ENCODE results near the gene TECR.

The TECR gene

GRCh38 chr19:14555918-14556661, 26.7 kb downstream of the TECR start:
- Histone ChIP-seq H3K9ac (ENCODE audit: low read length) (no peak overlapping the region), H3K36me3 (ENCODE audit: control insufficient read depth, insufficient read depth, low read length) (peaks cover 3% of the 10 kb centered on the region; the same call in 1 of the 2 replicates), H3K27ac (ENCODE audit: low read depth, low read length) (no peak overlapping the region), H3K4me1 (ENCODE audit: control insufficient read depth, insufficient read depth, low read length) (peaks cover 35% of the 10 kb centered on the region), H3K9me3 (ENCODE audit: control insufficient read depth, insufficient read depth, low read depth, low read length) (no peaks in the 10 kb centered on the region), H3K4me3 (ENCODE audit: low read depth, low read length) (no peak overlapping the region), H3K27me3 (ENCODE audit: control insufficient read depth, insufficient read depth, low read length) (no peaks in the 10 kb centered on the region)

GRCh38 chr19:14556662-14557188, 27.3 kb downstream of the TECR start:
- Histone ChIP-seq H3K27me3 (ENCODE audit: control insufficient read depth, insufficient read depth, low read length) (no peaks in the 10 kb centered on the region), H3K27ac (ENCODE audit: low read depth, low read length) (no peak overlapping the region), H3K9ac (ENCODE audit: low read length) (no peak overlapping the region), H3K36me3 (ENCODE audit: control insufficient read depth, insufficient read depth, low read length) (peaks cover 3% of the 10 kb centered on the region; the same call in 1 of the 2 replicates), H3K9me3 (ENCODE audit: control insufficient read depth, insufficient read depth, low read depth, low read length) (no peaks in the 10 kb centered on the region), H3K4me1 (ENCODE audit: control insufficient read depth, insufficient read depth, low read length) (peaks cover 39% of the 10 kb centered on the region), H3K4me3 (ENCODE audit: low read depth, low read length) (no peak overlapping the region)

- Histone ChIP-seq H3K4me1 (ENCODE audit: control insufficient read depth, insufficient read depth, low read length) (peaks cover 57% of the 10 kb centered on the region), H3K27ac (ENCODE audit: low read depth, low read length) (peak overlapping the region; percentile 42; the same call in 1 of the 2 replicates), H3K4me3 (ENCODE audit: low read depth, low read length) (no peak overlapping the region), H3K36me3 (ENCODE audit: control insufficient read depth, insufficient read depth, low read length) (no peaks in the 10 kb centered on the region), H3K9me3 (ENCODE audit: control insufficient read depth, insufficient read depth, low read depth, low read length) (no peaks in the 10 kb centered on the region), H3K9ac (ENCODE audit: low read length) (peak overlapping the region; percentile 45), H3K27me3 (ENCODE audit: control insufficient read depth, insufficient read depth, low read length) (no peaks in the 10 kb centered on the region)
These were observed 29.1 kb downstream of the TECR start for GRCh38 chr19:14558370-14559066.

- H3K4me1 ChIP-seq (ENCODE audit: control insufficient read depth, insufficient read depth, low read length): peaks cover 60% of the 10 kb centered on the region
- H3K9ac ChIP-seq (ENCODE audit: low read length): peak overlapping the region; percentile 29
- H3K9me3 ChIP-seq (ENCODE audit: control insufficient read depth, insufficient read depth, low read depth, low read length): no peaks in the 10 kb centered on the region
- H3K36me3 ChIP-seq (ENCODE audit: control insufficient read depth, insufficient read depth, low read length): peaks cover 3% of the 10 kb centered on the region
- H3K4me3 ChIP-seq (ENCODE audit: low read depth, low read length): no peak overlapping the region
- peak overlapping the region; percentile 64; the same call in 1 of the 2 replicates for H3K27ac ChIP-seq (ENCODE audit: low read depth, low read length)
- H3K27me3 ChIP-seq (ENCODE audit: control insufficient read depth, insufficient read depth, low read length): no peaks in the 10 kb centered on the region
These were observed 30.8 kb downstream of the TECR start for GRCh38 chr19:14559916-14560775.

GRCh38 chr19:14560776-14561108, 31.3 kb downstream of the TECR start:
- H3K4me1 ChIP-seq (ENCODE audit: control insufficient read depth, insufficient read depth, low read length): peaks cover 60% of the 10 kb centered on the region
- no peak overlapping the region for H3K4me3 ChIP-seq (ENCODE audit: low read depth, low read length)
- no peak overlapping the region for H3K9ac ChIP-seq (ENCODE audit: low read length)
- H3K27ac ChIP-seq (ENCODE audit: low read depth, low read length): peak overlapping the region; percentile 64; the same call in 1 of the 2 replicates
- H3K9me3 ChIP-seq (ENCODE audit: control insufficient read depth, insufficient read depth, low read depth, low read length): no peaks in the 10 kb centered on the region
- H3K27me3 ChIP-seq (ENCODE audit: control insufficient read depth, insufficient read depth, low read length): no peaks in the 10 kb centered on the region
- peaks cover 8% of the 10 kb centered on the region for H3K36me3 ChIP-seq (ENCODE audit: control insufficient read depth, insufficient read depth, low read length)

GRCh38 chr19:14561249-14561648, 31.9 kb downstream of the TECR start:
- H3K4me3 ChIP-seq (ENCODE audit: low read depth, low read length): no peak overlapping the region
- peak overlapping the region; percentile 14 for H3K9ac ChIP-seq (ENCODE audit: low read length)
- no peaks in the 10 kb centered on the region for H3K27me3 ChIP-seq (ENCODE audit: control insufficient read depth, insufficient read depth, low read length)
- H3K36me3 ChIP-seq (ENCODE audit: control insufficient read depth, insufficient read depth, low read length): peaks cover 13% of the 10 kb centered on the region
- peaks cover 60% of the 10 kb centered on the region for H3K4me1 ChIP-seq (ENCODE audit: control insufficient read depth, insufficient read depth, low read length)
- H3K27ac ChIP-seq (ENCODE audit: low read depth, low read length): peak overlapping the region; percentile 64; the same call in 1 of the 2 replicates
- H3K9me3 ChIP-seq (ENCODE audit: control insufficient read depth, insufficient read depth, low read depth, low read length): no peaks in the 10 kb centered on the region

GRCh38 chr19:14561847-14562351, 32.5 kb downstream of the TECR start:
- H3K9ac ChIP-seq (ENCODE audit: low read length): no peak overlapping the region
- H3K4me1 ChIP-seq (ENCODE audit: control insufficient read depth, insufficient read depth, low read length): peaks cover 60% of the 10 kb centered on the region
- H3K4me3 ChIP-seq (ENCODE audit: low read depth, low read length): no peak overlapping the region
- H3K27me3 ChIP-seq (ENCODE audit: control insufficient read depth, insufficient read depth, low read length): no peaks in the 10 kb centered on the region
- H3K27ac ChIP-seq (ENCODE audit: low read depth, low read length): peak overlapping the region; percentile 64; the same call in 1 of the 2 replicates
- H3K36me3 ChIP-seq (ENCODE audit: control insufficient read depth, insufficient read depth, low read length): peaks cover 16% of the 10 kb centered on the region
- H3K9me3 ChIP-seq (ENCODE audit: control insufficient read depth, insufficient read depth, low read depth, low read length): no peaks in the 10 kb centered on the region

GRCh38 chr19:14562660-14563589, 33.5 kb downstream of the TECR start:
- H3K36me3 ChIP-seq (ENCODE audit: control insufficient read depth, insufficient read depth, low read length): peaks cover 24% of the 10 kb centered on the region
- no peaks in the 10 kb centered on the region for H3K9me3 ChIP-seq (ENCODE audit: control insufficient read depth, insufficient read depth, low read depth, low read length)
- peaks cover 60% of the 10 kb centered on the region for H3K4me1 ChIP-seq (ENCODE audit: control insufficient read depth, insufficient read depth, low read length)
- no peak overlapping the region for H3K4me3 ChIP-seq (ENCODE audit: low read depth, low read length)
- H3K27ac ChIP-seq (ENCODE audit: low read depth, low read length): peak overlapping the region; percentile 64; the same call in 1 of the 2 replicates
- no peaks in the 10 kb centered on the region for H3K27me3 ChIP-seq (ENCODE audit: control insufficient read depth, insufficient read depth, low read length)
- H3K9ac ChIP-seq (ENCODE audit: low read length): peak overlapping the region; percentile 42

- Histone ChIP-seq H3K27me3 (ENCODE audit: control insufficient read depth, insufficient read depth, low read length) (no peaks in the 10 kb centered on the region), H3K4me1 (ENCODE audit: control insufficient read depth, insufficient read depth, low read length) (peaks cover 54% of the 10 kb centered on the region), H3K9ac (ENCODE audit: low read length) (no peak overlapping the region), H3K27ac (ENCODE audit: low read depth, low read length) (no peak overlapping the region), H3K9me3 (ENCODE audit: control insufficient read depth, insufficient read depth, low read depth, low read length) (no peaks in the 10 kb centered on the region), H3K36me3 (ENCODE audit: control insufficient read depth, insufficient read depth, low read length) (peaks cover 28% of the 10 kb centered on the region), H3K4me3 (ENCODE audit: low read depth, low read length) (no peak overlapping the region)
These were observed 34.2 kb downstream of the TECR start for GRCh38 chr19:14563590-14563926.

Data from HUES6 (cell line).